Tibial artery (tissue), 4 donors: ENCODE measurements around the gene FRYL.

Experiments used
- DNase-seq, 2 donors: peaks; one replicate each; pipeline ENCODE4 v3.0.0-alpha.2; 2019
- H3K27ac ChIP-seq, 2 donors: fragments of 200-600 bp; sonication (generic) in 1 of 2; 1 replicate in 1 of 2; 2 replicates in 1 of 2; pipeline ENCODE4 v1.5.1; 2018 to 2019; ENCODE audit warnings: mild to moderate bottlenecking in 1 of 2
- H3K27me3 ChIP-seq, 2 donors: fragments of 200-600 bp; sonication (generic) in 1 of 2; one replicate each; pipeline versions ENCODE4 v1.5.1 to v1.6.0; 2016 to 2019
- H3K36me3 ChIP-seq, 3 donors: fragments of 200-600 bp; sonication (generic) in 2 of 3; one replicate each; pipeline ENCODE4 v1.5.1; 2016 to 2019; ENCODE audit warnings: mild to moderate bottlenecking in 2 of 3
- H3K4me1 ChIP-seq, 4 donors: fragments of 200-600 bp; sonication (generic) in 2 of 4; 1 replicate in 3 of 4; 2 replicates in 1 of 4; pipeline ENCODE4 v1.5.1; 2016 to 2019
- H3K4me3 ChIP-seq, 2 donors: fragments of 200-600 bp; sonication (generic) in 1 of 2; 1 replicate in 1 of 2; 2 replicates in 1 of 2; pipeline ENCODE4 v1.5.1; 2018 to 2019; ENCODE audit warnings: mild to moderate bottlenecking in 2 of 2
- H3K9me3 ChIP-seq, 3 donors: fragments of 200-600 bp; sonication (generic) in 1 of 3; one replicate each; pipeline ENCODE4 v1.5.1; 2016 to 2019
- intact Hi-C: fragments of 100-400 bp; cut with DNase I; formaldehyde crosslinking; loops from one replicate; pipeline ENCODE4 v1.15.0; 2023; ENCODE audit warnings: low total_unique reads
- TF ChIP-seq, protein P1 (sequence below), 2 experiments: fragments of 200-600 bp in 1 of 2; fragments of 450-650 bp in 1 of 2; IDR thresholded peaks; one replicate each; pipeline ENCODE4 v1.5.1; 2017 to 2019; ENCODE audit warnings: antibody characterized with exemption in 2 of 2, mild to moderate bottlenecking in 1 of 2, moderate library complexity in 1 of 2

The FRYL gene

DNA sequence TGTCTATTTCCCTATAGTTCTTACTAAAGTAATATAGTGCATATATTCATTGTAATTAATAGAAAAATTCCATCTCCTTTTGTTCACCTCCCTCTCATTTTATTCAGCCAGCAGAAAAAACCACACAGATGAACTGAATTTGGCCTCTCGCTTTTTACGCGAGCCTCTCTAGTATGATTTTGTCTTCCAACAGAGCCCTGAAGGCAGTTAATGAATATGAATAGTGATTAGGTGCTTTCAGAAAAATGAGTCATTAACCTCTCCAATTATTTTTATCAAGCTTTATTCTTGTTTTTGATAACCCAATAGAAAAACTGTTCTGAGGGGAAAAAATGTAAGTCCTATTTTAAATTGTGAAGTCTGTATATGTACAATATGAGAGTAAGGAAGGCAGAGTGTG lies 215.9 kb downstream of the FRYL start:
- no peak for DNase-seq
- Histone ChIP-seq H3K4me1 (no peaks in the 10 kb centered on the region), H3K27ac (no peak overlapping the region), H3K27me3 (no peaks in the 10 kb centered on the region), H3K4me3 (no peak overlapping the region), H3K9me3 (no peaks in the 10 kb centered on the region), H3K36me3 (peaks cover 79 to 98% (median 89%) of the 10 kb centered on the region in 3 donors)
- intact Hi-C loops, result loop anchor here (10.0 kb wide), 1 partner anchor 49 kb away; no protein-coding TSS in a partner anchor
- TF ChIP-seq, protein P1, sequence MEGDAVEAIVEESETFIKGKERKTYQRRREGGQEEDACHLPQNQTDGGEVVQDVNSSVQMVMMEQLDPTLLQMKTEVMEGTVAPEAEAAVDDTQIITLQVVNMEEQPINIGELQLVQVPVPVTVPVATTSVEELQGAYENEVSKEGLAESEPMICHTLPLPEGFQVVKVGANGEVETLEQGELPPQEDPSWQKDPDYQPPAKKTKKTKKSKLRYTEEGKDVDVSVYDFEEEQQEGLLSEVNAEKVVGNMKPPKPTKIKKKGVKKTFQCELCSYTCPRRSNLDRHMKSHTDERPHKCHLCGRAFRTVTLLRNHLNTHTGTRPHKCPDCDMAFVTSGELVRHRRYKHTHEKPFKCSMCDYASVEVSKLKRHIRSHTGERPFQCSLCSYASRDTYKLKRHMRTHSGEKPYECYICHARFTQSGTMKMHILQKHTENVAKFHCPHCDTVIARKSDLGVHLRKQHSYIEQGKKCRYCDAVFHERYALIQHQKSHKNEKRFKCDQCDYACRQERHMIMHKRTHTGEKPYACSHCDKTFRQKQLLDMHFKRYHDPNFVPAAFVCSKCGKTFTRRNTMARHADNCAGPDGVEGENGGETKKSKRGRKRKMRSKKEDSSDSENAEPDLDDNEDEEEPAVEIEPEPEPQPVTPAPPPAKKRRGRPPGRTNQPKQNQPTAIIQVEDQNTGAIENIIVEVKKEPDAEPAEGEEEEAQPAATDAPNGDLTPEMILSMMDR (IDR thresholded peaks at IDR 0.05), result no peak

DNA sequence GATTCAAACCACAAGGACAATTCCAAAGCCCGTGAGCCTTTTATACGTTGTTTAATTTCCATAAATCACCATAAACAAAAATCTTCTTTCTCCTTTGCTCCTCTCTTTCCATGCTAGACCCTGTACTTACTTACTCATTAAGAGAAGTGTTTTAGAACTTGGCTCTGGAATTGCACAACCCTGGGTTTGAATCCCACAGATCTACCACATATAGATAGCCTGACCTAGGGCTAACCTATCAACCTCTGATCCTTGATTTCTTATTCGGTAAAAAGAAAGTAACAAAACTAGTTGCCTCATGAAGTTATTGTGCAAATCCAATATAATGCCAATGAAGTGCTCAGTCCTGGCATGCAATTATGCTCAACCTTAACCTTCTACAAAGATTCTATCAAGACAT lies 221.3 kb downstream of the FRYL start:
- Histone ChIP-seq H3K27ac (no peak overlapping the region), H3K36me3 (peaks cover 69 to 97% (median 86%) of the 10 kb centered on the region in 3 donors), H3K9me3 (no peaks in the 10 kb centered on the region), H3K4me3 (no peak overlapping the region), H3K4me1 (no peaks in the 10 kb centered on the region), H3K27me3 (no peaks in the 10 kb centered on the region)
- intact Hi-C loops, result no loop called here
- no peak for DNase-seq
- TF ChIP-seq, protein P1 (IDR thresholded peaks at IDR 0.05), result no peak

DNA sequence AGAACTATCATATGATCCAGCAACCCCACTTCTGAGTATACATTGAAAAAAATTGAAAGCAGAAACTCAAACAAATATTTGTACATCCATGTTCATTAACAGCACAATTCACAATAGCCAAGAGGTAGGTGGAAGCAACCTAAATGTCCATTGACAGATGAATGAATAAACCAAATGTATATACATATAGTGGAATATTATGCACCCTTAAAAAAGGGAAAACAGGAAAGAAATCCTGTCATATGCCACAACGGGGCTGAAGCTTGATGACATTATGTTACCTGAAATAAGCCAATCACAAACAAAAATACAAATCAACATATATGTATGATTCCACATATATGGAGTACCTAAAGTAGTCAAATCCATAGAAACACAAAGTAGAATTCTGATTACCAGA lies 222.1 kb downstream of the FRYL start:
- intact Hi-C loops, result no loop called here
- no peaks in the 10 kb centered on the region for H3K4me1 ChIP-seq
- peaks cover 68 to 97% (median 88%) of the 10 kb centered on the region in 3 donors for H3K36me3 ChIP-seq
- H3K4me3 ChIP-seq, result no peak overlapping the region
- no peaks in the 10 kb centered on the region for H3K27me3 ChIP-seq
- H3K27ac ChIP-seq, result no peak overlapping the region
- no peak for DNase-seq
- no peaks in the 10 kb centered on the region for H3K9me3 ChIP-seq
- TF ChIP-seq, protein P1 (IDR thresholded peaks at IDR 0.05), result no peak

DNA sequence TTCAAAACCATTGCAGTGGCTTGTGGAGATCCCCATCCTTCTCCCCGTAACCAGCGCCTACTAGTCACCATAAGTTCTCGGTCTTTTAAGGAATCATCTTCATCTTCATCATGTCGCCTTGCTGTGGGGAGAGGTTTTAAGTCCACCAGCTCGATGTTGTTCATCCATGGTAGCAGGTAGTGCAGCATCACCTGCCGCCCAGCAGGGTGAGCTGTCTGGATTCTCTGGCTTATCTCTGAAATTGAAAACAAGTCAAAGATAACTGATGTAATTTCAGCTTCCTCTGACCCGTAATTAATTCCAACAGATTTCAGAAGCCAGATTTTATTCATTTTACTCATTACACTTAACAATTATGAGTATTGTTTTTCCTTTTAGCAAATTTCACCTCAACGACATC lies 222.6 kb downstream of the FRYL start:
- Histone ChIP-seq H3K27me3 (no peaks in the 10 kb centered on the region), H3K9me3 (no peaks in the 10 kb centered on the region), H3K36me3 (peaks cover 68 to 97% (median 88%) of the 10 kb centered on the region in 3 donors), H3K4me1 (no peaks in the 10 kb centered on the region), H3K27ac (no peak overlapping the region), H3K4me3 (no peak overlapping the region)
- intact Hi-C loops, result no loop called here
- TF ChIP-seq, protein P1 (IDR thresholded peaks at IDR 0.05), result no peak
- no peak for DNase-seq

DNA sequence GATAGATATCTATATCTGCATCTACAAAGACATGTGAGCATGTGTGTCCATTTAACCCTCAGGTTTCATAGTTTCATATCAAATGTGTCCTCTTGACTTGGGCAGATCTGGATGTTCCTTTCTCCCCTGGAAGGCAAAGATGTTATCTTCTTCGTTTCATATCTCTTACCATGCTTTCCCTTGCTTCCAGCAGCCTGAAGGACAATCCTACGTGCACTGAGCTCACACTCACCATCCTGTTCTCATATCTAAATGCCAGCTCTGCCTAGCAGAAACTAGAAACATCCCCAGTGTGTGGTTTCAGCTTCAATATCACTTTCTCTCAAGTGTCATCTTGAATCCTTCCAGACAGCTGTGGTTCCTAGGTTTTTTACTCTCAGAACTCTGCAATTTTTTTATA lies 223.8 kb downstream of the FRYL start:
- TF ChIP-seq, protein P1 (IDR thresholded peaks at IDR 0.05), result no peak
- H3K4me1 ChIP-seq, result no peaks in the 10 kb centered on the region
- no peaks in the 10 kb centered on the region for H3K9me3 ChIP-seq
- intact Hi-C loops, result no loop called here
- no peak overlapping the region for H3K4me3 ChIP-seq
- no peak for DNase-seq
- H3K27ac ChIP-seq, result no peak overlapping the region
- H3K27me3 ChIP-seq, result no peaks in the 10 kb centered on the region
- peaks cover 69 to 96% (median 90%) of the 10 kb centered on the region in 3 donors for H3K36me3 ChIP-seq

DNA sequence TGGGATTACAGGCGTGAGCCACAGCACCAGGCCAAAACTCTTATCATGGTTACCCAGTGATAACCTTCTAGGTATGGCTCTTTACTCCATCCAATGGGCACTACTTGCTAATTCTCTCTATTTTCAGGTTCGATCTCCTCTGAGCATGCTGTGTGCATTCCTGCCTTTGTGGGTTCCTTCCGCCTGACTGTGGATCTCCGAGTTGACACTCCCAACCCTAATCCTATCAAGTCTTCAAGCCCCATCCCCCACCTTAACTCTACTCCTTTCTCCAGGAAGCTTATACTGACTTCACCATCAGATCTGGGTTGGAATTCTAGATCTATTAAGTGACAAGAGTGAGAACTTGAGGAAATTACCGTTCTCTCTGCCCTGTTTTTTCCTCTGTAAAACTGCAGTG lies 225.5 kb downstream of the FRYL start:
- no peaks in the 10 kb centered on the region for H3K9me3 ChIP-seq
- TF ChIP-seq, protein P1 (IDR thresholded peaks at IDR 0.05), result no peak
- no peaks in the 10 kb centered on the region for H3K4me1 ChIP-seq
- intact Hi-C loops, result no loop called here
- H3K36me3 ChIP-seq, result peaks cover 73 to 95% (median 89%) of the 10 kb centered on the region in 3 donors
- no peak overlapping the region for H3K27ac ChIP-seq
- H3K4me3 ChIP-seq, result no peak overlapping the region
- no peak for DNase-seq
- no peaks in the 10 kb centered on the region for H3K27me3 ChIP-seq
